ENCODE data around the gene PYCR2. TPM values are rescaled to one million over a fixed set of nuclear protein-coding genes. Genes with fewer than 3 reads are reported as not detected.
A peak's percentile ranks its signal among the peaks of the same experiment; 100 is the strongest.

PYCR2 gene
- total and polyA plus RNA-seq, 2 of the 8 experiments (the other 6 are each of a cell fraction or from before 2014, with no cell fraction given): 79.3 to 84.6 TPM

GRCh38 chr1:225906467-225906866, 17.6 kb downstream of the PYCR2 start:
- CTCF ChIA-PET (ENCODE audit: partially characterized antibody): interaction anchor here (1.0 to 18.7 kb wide), 7 partner anchors 9 to 432 kb away, joined by 3 to 406 read pairs (median 4); partner anchors contain the start of genes LEFTY1 and TMEM63A
- 87% methylated on average over 6 of the region's 6 CpGs; no CpG with 5 or more reads in 1 of the 2 experiments for WGBS, 2 experiments (ENCODE audit: extremely low coverage in 1 of 2, insufficient coverage in 1 of 2, insufficient read length in 1 of 2, insufficient replicate concordance in 2 of 2, low coverage in 1 of 2, low lambda C conversion rate in 2 of 2, missing lambda C conversion rate in 1 of 2)
- no peak overlapping the region for H3K9ac ChIP-seq (replicated peaks in 1 of 4; ENCODE audit: extremely low read depth in 1 of 4, low read depth in 3 of 4, low read length in 3 of 4)

More at GRCh38 chr1:225906467-225906866, 17.6 kb downstream of the PYCR2 start:
- no peak overlapping the region for H3K18ac ChIP-seq (ENCODE audit: extremely low read depth, low read length)
- H3K36me3 ChIP-seq (ENCODE audit: control insufficient read depth in 2 of 4, insufficient read depth in 4 of 4, low read length in 3 of 4): no peaks in the 10 kb centered on the region
- peaks cover 0 to 3% (median 1%) of the 10 kb centered on the region in 4 experiments; a peak in 2 of 7 replicates for H3K4me1 ChIP-seq (replicated peaks in 1 of 4; ENCODE audit: control insufficient read depth in 3 of 4, insufficient read depth in 4 of 4, low read length in 3 of 4)
- no peak overlapping the region for H3K27ac ChIP-seq (ENCODE audit: low read depth, low read length)
- no peaks in the 10 kb centered on the region for H3K79me1 ChIP-seq (ENCODE audit: low read depth, low read length)
- no peak overlapping the region for H3K23ac ChIP-seq (ENCODE audit: insufficient read length)
- peak overlapping the region; percentile 58 for H4K91ac ChIP-seq (replicated peaks; ENCODE audit: insufficient read length, low read length)
- H3K56ac ChIP-seq (replicated peaks; ENCODE audit: insufficient read length, low read depth, low read length): no peak overlapping the region
- no peak for TF ChIP-seq SIN3A (conservative IDR thresholded peaks at IDR 0.05 in 1 of 2, IDR thresholded peaks at IDR 0.05 in 1 of 2; ENCODE audit: low read depth in 1 of 2, low read length in 2 of 2)
- TF ChIP-seq SUZ12 (IDR thresholded peaks at IDR 0.05; ENCODE audit: low read length): no peak
- no peak for TF ChIP-seq CREB1 (IDR thresholded peaks at IDR 0.05)
- no peak for TF ChIP-seq TCF12 (IDR thresholded peaks at IDR 0.05; ENCODE audit: low read depth, low read length)
- no peak for TF ChIP-seq SIRT6 (IDR thresholded peaks at IDR 0.05; ENCODE audit: low read length)
- TF ChIP-seq EZH2 (IDR thresholded peaks at IDR 0.05; ENCODE audit: low read depth, low read length, severe bottlenecking): no peak
- TF ChIP-seq TAF1 (IDR thresholded peaks at IDR 0.05; ENCODE audit: low read depth, low read length): no peak
- no peak for TF ChIP-seq ATF2 (IDR thresholded peaks at IDR 0.05; ENCODE audit: low read length)
- TF ChIP-seq NRF1 (IDR thresholded peaks at IDR 0.05; ENCODE audit: low read depth, low read length): no peak
- TF ChIP-seq KDM4A (IDR thresholded peaks at IDR 0.05; ENCODE audit: low read depth, low read length, severe bottlenecking): no peak
- TF ChIP-seq EGR1 (IDR thresholded peaks at IDR 0.05; ENCODE audit: borderline replicate concordance, low read depth, low read length): no peak
- no peak for TF ChIP-seq HDAC2 (IDR thresholded peaks at IDR 0.05; ENCODE audit: borderline replicate concordance in 1 of 2, low read depth in 2 of 2, low read length in 2 of 2)
- no peaks in the 10 kb centered on the region for H3K23me2 ChIP-seq (ENCODE audit: low read depth, low read length)
- DNase-seq (ENCODE audit: low read depth in 1 of 2, low spot score in 2 of 2): no peak
- FAIRE-seq: no peak
- peak overlapping the region; percentile 9; the same call in 1 of the 2 replicates for H2AK5ac ChIP-seq (ENCODE audit: low read depth, low read length)
- H3K4ac ChIP-seq (replicated peaks; ENCODE audit: insufficient read length, low read depth, low read length): no peak overlapping the region
- H2BK12ac ChIP-seq (ENCODE audit: low read depth, low read length): peak overlapping the region; percentile 78; the same call in 1 of the 2 replicates
- H3K14ac ChIP-seq (ENCODE audit: insufficient read length): no peak overlapping the region
- POLR2A ChIA-PET (ENCODE audit: partially characterized antibody): interaction anchor here (0.5 to 3.4 kb wide), 6 partner anchors 10 to 26 kb away, joined by 3 to 22 read pairs (median 3); partner anchors contain the start of gene PYCR2
- H4K20me1 ChIP-seq (replicated peaks in 1 of 2; ENCODE audit: control insufficient read depth in 1 of 2, insufficient read depth in 2 of 2, low read length in 2 of 2): no peaks in the 10 kb centered on the region
- H3K4me3 ChIP-seq (ENCODE audit: extremely low read depth in 1 of 4, insufficient read depth in 2 of 4, low read depth in 3 of 4, low read length in 4 of 4): no peak overlapping the region
- H3K79me2 ChIP-seq (ENCODE audit: control insufficient read depth in 1 of 2, insufficient read depth in 2 of 2, low read length in 2 of 2): no peaks in the 10 kb centered on the region
- H2AFZ ChIP-seq (ENCODE audit: low read length): no peak overlapping the region
- H3K27me3 ChIP-seq (replicated peaks in 1 of 4; ENCODE audit: control insufficient read depth in 3 of 4, extremely low read depth in 1 of 4, insufficient read depth in 3 of 4, low read length in 3 of 4): no peaks in the 10 kb centered on the region; a peak in 1 of 7 replicates
- H2BK20ac ChIP-seq (ENCODE audit: low read length): no peak overlapping the region; the same call in 1 of the 2 replicates
- H4K5ac ChIP-seq (ENCODE audit: insufficient read length, low read depth, low read length): no peak overlapping the region
- no peaks in the 10 kb centered on the region for H3K9me3 ChIP-seq (ENCODE audit: insufficient read depth in 2 of 2, low read depth in 1 of 2, low read length in 1 of 2)
- H2BK5ac ChIP-seq (ENCODE audit: low read depth, low read length): no peak overlapping the region
- H2BK15ac ChIP-seq (ENCODE audit: low read length): no peak overlapping the region
- H2BK120ac ChIP-seq (replicated peaks; ENCODE audit: low read depth, low read length): no peak overlapping the region
- peak overlapping the region; percentile 12; the same call in 1 of the 2 replicates for H4K8ac ChIP-seq (ENCODE audit: extremely low read depth, insufficient read depth, low read length)
- H3K4me2 ChIP-seq (ENCODE audit: insufficient read depth in 1 of 2, low read depth in 2 of 2, low read length in 2 of 2): no peak overlapping the region
